Karpas-422 (cell line): ENCODE results near the gene COLEC12. TPM values are rescaled to one million over a fixed set of nuclear protein-coding genes. Genes with fewer than 3 reads are reported as not detected.
"Not testable (repeated sequence)": the region's sequence is repeated elsewhere in the genome, so short reads cannot be mapped to it uniquely, and the experiment has no call there.

Experiments
- DNase-seq: peaks from one replicate; pipeline ENCODE4 v3.0.0-alpha.2; 2015
- H2AFZ ChIP-seq: fragments of 200-600 bp; sonication (generic); 2 replicates; pipeline ENCODE4 v1.6.1; 2014; ENCODE audit warnings: antibody characterized with exemption, low read length, mixed read lengths
- H3K27ac ChIP-seq: fragments of 200-600 bp; sonication (generic); 2 replicates; pipeline ENCODE4 v1.5.1; 2014; ENCODE audit warnings: mild to moderate bottlenecking, low read length, moderate library complexity
- H3K27me3 ChIP-seq: fragments of 200-600 bp; sonication (generic); 2 replicates; pipeline ENCODE4 v1.6.1; 2014; ENCODE audit warnings: low read length, mixed read lengths
- H3K36me3 ChIP-seq: fragments of 200-600 bp; sonication (generic); 2 replicates; pipeline ENCODE4 v1.6.1; 2014; ENCODE audit warnings: low read length, mixed read lengths; ENCODE audit not compliant: insufficient read depth
- H3K4me1 ChIP-seq: fragments of 200-600 bp; sonication (generic); 2 replicates; pipeline ENCODE4 v1.6.1; 2014; ENCODE audit warnings: mild to moderate bottlenecking, low read length, mixed read lengths
- H3K4me2 ChIP-seq: fragments of 200-600 bp; sonication (generic); 2 replicates; pipeline ENCODE4 v1.6.1; 2014; ENCODE audit warnings: low read length, low read depth, mild to moderate bottlenecking; ENCODE audit not compliant: poor library complexity, severe bottlenecking
- H3K4me3 ChIP-seq: fragments of 200-600 bp; sonication (generic); 2 replicates; pipeline ENCODE4 v1.5.1; 2014; ENCODE audit warnings: mild to moderate bottlenecking, antibody characterized with exemption, low read length, mixed read lengths
- H3K79me2 ChIP-seq: fragments of 200-600 bp; sonication (generic); 2 replicates; pipeline ENCODE4 v1.6.1; 2014; ENCODE audit warnings: mild to moderate bottlenecking, low read length, mixed read lengths
- H3K9ac ChIP-seq: fragments of 200-600 bp; sonication (generic); 2 replicates; pipeline ENCODE4 v1.6.0; 2014; ENCODE audit warnings: low read length
- H3K9me2 ChIP-seq: fragments of 200-600 bp; sonication (generic), shearing (Covaris generic); replicated peaks from 2 replicates; pipeline ENCODE4 v1.6.0; 2014; ENCODE audit warnings: mild to moderate bottlenecking, low read length, moderate library complexity; ENCODE audit not compliant: insufficient read depth
- H3K9me3 ChIP-seq: fragments of 300-700, 200-600 bp; sonication (generic); 2 replicates; pipeline ENCODE4 v1.6.1; 2014; ENCODE audit warnings: low read length, mixed read lengths
- H4K20me1 ChIP-seq: fragments of 200-600 bp; sonication (generic); 2 replicates; pipeline ENCODE4 v1.6.1; 2014; ENCODE audit warnings: mild to moderate bottlenecking, antibody characterized with exemption, low read length, low read depth; ENCODE audit not compliant: insufficient read depth
- total RNA-seq: library from RNA; depleted of rRNA; stranded (reverse); fragments of >200 nt; shearing (Covaris generic); gene quantifications from 2 replicates; pipeline ENCODE4 v1.2.3, GENCODE V29; 2014; ENCODE audit warnings: low replicate concordance

The COLEC12 gene
- total RNA-seq, 1 experiment from 2014 or later = not detected

GRCh38 chr18:292271-292670 lies 208.2 kb downstream of the COLEC12 start:
- Histone ChIP-seq H3K9me3 (no peaks in the 10 kb centered on the region), H3K79me2 (no peaks in the 10 kb centered on the region), H3K36me3 (no peaks in the 10 kb centered on the region), H2AFZ (no peak overlapping the region), H3K4me1 (no peaks in the 10 kb centered on the region), H3K9ac (no peak overlapping the region), H3K27ac (no peak overlapping the region), H3K9me2 (no peaks in the 10 kb centered on the region), H4K20me1 (no peaks in the 10 kb centered on the region), H3K4me3 (no peak overlapping the region), H3K27me3 (no peaks in the 10 kb centered on the region), H3K4me2 (no peak overlapping the region)
- DNase-seq = no peak

DNA sequence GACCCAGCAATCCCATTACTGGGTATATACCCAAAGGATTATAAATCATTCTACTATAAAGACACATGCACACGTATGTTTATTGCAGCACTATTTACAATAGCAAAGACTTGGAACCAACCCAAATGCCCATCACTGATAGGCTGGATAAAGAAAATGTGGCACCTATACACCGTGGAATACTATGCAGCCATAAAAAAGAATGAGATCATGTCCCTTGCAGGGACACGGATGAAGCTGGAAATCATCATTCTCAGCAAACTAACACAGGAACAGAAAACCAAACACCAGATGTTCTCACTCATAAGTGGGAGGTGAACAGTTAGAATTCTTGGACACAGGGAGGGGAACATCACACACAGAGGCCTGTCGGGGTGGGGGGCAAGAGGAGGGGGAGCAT lies 210.5 kb downstream of the COLEC12 start:
- not testable (repeated sequence) for H3K27me3 ChIP-seq, H3K79me2 ChIP-seq, H4K20me1 ChIP-seq, H3K9me2 ChIP-seq, DNase-seq, H2AFZ ChIP-seq, H3K27ac ChIP-seq, H3K9ac ChIP-seq, H3K4me1 ChIP-seq, H3K9me3 ChIP-seq, H3K36me3 ChIP-seq, H3K4me3 ChIP-seq, H3K4me2 ChIP-seq

GRCh38 chr18:289026-289425 lies 211.5 kb downstream of the COLEC12 start:
- Histone ChIP-seq H3K36me3 (no peaks in the 10 kb centered on the region), H3K9me3 (no peaks in the 10 kb centered on the region), H3K9me2 (no peaks in the 10 kb centered on the region), H3K4me3 (no peak overlapping the region), H3K4me1 (no peaks in the 10 kb centered on the region), H3K4me2 (no peak overlapping the region), H3K9ac (no peak overlapping the region), H3K27ac (no peak overlapping the region), H2AFZ (no peak overlapping the region), H3K27me3 (no peaks in the 10 kb centered on the region), H4K20me1 (no peaks in the 10 kb centered on the region), H3K79me2 (no peaks in the 10 kb centered on the region)
- no peak for DNase-seq

DNA sequence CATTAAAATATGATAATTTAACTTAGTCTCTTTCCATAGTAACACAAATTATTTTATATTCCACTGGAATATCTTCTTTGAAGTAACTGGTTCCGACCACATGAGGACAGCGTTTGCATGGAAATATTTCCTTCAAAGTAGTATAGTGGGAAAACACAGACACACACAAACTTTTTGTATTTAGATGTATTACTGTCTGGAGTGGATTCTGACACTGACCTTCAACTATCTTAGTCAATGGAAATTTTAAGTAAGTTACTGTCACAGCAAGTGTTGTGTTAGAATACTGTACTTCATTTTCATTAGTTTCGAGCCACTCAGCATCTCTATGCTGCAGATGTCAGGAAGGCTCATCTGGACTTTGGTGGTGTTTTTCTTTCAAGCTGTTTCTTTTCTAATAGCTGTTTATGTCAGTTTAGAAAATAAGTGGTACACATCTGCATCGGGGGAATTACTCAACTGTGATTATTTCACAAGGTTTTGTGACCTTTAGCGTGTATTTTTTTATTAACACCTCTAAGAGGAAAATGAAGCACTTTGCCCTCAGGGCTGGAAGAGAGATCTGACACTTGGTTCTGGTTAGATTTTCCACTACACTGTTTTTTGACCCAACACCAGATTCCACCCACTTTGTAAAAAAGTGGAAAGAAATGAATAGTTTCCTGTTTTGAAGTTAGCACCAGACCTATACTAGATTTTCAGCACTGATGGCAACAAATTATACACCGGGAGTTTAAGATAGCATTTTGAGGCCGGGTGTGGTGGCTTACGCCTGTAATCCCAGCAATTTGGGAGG lies 213.8 kb downstream of the COLEC12 start:
- Histone ChIP-seq H3K9ac (no peak overlapping the region), H4K20me1 (no peaks in the 10 kb centered on the region)

GRCh38 chr18:285817-286216 lies 214.7 kb downstream of the COLEC12 start:
- Histone ChIP-seq H3K4me3 (no peak overlapping the region), H3K4me1 (no peaks in the 10 kb centered on the region), H3K9ac (no peak overlapping the region), H4K20me1 (no peaks in the 10 kb centered on the region), H3K79me2 (no peaks in the 10 kb centered on the region), H3K4me2 (no peak overlapping the region), H2AFZ (no peak overlapping the region), H3K27ac (no peak overlapping the region), H3K36me3 (no peaks in the 10 kb centered on the region), H3K9me3 (no peaks in the 10 kb centered on the region), H3K9me2 (no peaks in the 10 kb centered on the region), H3K27me3 (no peaks in the 10 kb centered on the region)
- no peak for DNase-seq

More for the DNA sequence above, 213.8 kb downstream of the COLEC12 start:
- H3K4me2 ChIP-seq = no peak overlapping the region
- no peaks in the 10 kb centered on the region for H3K79me2 ChIP-seq
- H3K9me3 ChIP-seq = no peaks in the 10 kb centered on the region
- H3K36me3 ChIP-seq = no peaks in the 10 kb centered on the region
- no peak for DNase-seq
- H3K4me3 ChIP-seq = no peak overlapping the region
- no peaks in the 10 kb centered on the region for H3K4me1 ChIP-seq
- H3K27ac ChIP-seq = no peak overlapping the region
- H3K27me3 ChIP-seq = no peaks in the 10 kb centered on the region
- no peak overlapping the region for H2AFZ ChIP-seq
- H3K9me2 ChIP-seq = no peaks in the 10 kb centered on the region

DNA sequence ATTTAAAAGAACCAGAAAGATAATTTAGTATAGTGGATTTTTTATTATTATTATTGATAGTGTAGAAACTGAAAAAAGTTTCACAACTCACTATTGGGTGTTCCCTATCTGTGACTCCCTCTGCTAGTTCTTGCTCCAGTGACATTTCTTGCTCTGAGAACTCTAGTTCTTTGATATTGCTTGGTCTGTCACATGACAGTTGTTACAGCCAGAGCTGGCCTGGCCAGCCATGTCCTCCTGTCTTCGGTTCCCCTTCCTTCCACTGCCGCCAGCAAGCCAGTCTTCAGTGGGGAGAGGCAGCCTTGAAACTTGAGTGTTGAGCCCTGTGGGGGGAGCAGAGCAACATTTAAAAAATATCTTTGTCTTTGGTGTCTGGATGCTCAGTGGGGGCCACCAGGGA lies 225.0 kb downstream of the COLEC12 start:
- Histone ChIP-seq H3K79me2 (no peaks in the 10 kb centered on the region), H3K4me3 (no peak overlapping the region), H3K9ac (no peak overlapping the region), H3K36me3 (no peaks in the 10 kb centered on the region), H3K27me3 (no peaks in the 10 kb centered on the region), H3K9me3 (no peaks in the 10 kb centered on the region), H3K9me2 (no peaks in the 10 kb centered on the region), H3K27ac (no peak overlapping the region), H2AFZ (no peak overlapping the region), H3K4me1 (no peaks in the 10 kb centered on the region), H4K20me1 (no peaks in the 10 kb centered on the region), H3K4me2 (no peak overlapping the region)
- DNase-seq = no peak

DNA sequence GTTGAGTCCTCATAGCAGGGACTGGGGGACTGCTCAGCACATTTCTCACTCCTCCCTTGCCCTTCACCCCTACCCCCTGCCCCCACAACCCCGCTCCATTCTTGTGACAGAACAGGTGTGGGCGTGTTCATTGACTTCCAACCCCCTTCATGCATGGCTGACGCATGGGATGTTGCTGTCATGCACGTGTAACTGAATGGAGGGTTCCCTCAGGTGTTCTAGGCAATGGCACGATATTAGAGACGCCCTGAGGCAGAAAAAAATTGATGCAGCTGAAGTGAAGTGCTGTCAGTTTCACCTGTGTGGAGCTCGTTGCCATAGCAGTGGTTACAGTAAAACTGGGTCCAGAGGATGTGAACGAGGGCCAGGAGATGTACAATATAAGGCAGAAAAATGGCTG lies 226.2 kb downstream of the COLEC12 start:
- no peaks in the 10 kb centered on the region for H3K9me3 ChIP-seq
- no peaks in the 10 kb centered on the region for H3K27me3 ChIP-seq
- H3K4me3 ChIP-seq = no peak overlapping the region
- H3K4me1 ChIP-seq = peaks cover 5% of the 10 kb centered on the region
- no peaks in the 10 kb centered on the region for H3K9me2 ChIP-seq
- no peaks in the 10 kb centered on the region for H3K36me3 ChIP-seq
- H3K4me2 ChIP-seq = no peak overlapping the region
- no peak for DNase-seq
- H2AFZ ChIP-seq = no peak overlapping the region
- no peak overlapping the region for H3K27ac ChIP-seq
- H3K79me2 ChIP-seq = no peaks in the 10 kb centered on the region
- no peaks in the 10 kb centered on the region for H4K20me1 ChIP-seq
- H3K9ac ChIP-seq = no peak overlapping the region

DNA sequence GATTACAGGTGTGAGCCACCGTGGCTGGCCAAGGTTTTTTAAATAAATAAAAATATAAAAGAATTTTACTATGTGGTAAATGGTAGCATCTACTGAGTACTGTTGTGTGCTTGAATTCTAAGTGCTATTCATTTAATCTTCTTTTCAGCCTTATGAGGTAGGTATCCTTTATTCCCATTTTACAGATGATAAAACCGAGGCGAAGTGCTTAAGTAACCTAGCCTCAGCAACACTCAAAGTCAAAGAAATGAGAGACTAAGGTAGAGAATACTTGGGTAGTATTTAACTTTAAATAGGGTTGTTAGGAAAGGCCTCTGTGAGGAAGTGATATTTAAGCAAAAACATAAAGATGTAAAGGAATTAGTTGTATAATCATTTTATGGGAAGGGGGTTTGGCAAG lies 227.0 kb downstream of the COLEC12 start:
- Histone ChIP-seq H3K4me3 (no peak overlapping the region), H3K4me2 (no peak overlapping the region), H3K36me3 (no peaks in the 10 kb centered on the region), H3K9me2 (no peaks in the 10 kb centered on the region), H3K27ac (no peak overlapping the region), H3K27me3 (no peaks in the 10 kb centered on the region), H3K4me1 (peaks cover 13% of the 10 kb centered on the region), H4K20me1 (no peaks in the 10 kb centered on the region), H2AFZ (no peak overlapping the region), H3K9me3 (no peaks in the 10 kb centered on the region), H3K9ac (no peak overlapping the region), H3K79me2 (peaks cover 6% of the 10 kb centered on the region)
- no peak for DNase-seq
